ENCODE results near the gene HSD17B1.

DNA sequence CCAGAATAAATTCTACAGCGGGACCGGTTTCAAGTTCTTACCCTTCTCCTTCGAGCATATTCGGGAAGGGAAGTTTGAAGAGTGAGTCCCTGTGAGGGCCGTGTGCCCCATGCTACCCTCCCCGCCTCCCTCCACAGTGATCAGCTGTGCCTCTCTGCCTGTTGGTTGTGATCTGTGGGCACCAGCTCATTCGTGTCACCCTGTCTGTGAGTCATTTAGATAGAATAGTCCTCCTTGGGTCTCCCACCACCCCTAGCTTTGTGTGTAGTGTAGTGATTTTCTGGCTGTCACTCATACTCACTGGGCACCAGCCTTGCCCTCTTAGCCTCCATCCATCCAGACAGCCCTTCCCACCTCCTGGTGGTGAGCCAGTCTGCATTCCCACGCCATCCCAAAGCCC, 31.7 kb upstream of the HSD17B1 start:
- TF ChIP-seq, protein P1, sequence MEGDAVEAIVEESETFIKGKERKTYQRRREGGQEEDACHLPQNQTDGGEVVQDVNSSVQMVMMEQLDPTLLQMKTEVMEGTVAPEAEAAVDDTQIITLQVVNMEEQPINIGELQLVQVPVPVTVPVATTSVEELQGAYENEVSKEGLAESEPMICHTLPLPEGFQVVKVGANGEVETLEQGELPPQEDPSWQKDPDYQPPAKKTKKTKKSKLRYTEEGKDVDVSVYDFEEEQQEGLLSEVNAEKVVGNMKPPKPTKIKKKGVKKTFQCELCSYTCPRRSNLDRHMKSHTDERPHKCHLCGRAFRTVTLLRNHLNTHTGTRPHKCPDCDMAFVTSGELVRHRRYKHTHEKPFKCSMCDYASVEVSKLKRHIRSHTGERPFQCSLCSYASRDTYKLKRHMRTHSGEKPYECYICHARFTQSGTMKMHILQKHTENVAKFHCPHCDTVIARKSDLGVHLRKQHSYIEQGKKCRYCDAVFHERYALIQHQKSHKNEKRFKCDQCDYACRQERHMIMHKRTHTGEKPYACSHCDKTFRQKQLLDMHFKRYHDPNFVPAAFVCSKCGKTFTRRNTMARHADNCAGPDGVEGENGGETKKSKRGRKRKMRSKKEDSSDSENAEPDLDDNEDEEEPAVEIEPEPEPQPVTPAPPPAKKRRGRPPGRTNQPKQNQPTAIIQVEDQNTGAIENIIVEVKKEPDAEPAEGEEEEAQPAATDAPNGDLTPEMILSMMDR (conservative IDR thresholded peaks at IDR 0.05) = no peak
- TF ChIP-seq ZFX (IDR thresholded peaks at IDR 0.05) = no peak

Measured in C4-2B (cell line).